T47D (cell line): ENCODE measurements around the gene UBE2E1.

ENCODE experiments used
- DNase-seq, 2 experiments: peaks; one replicate each; pipeline versions ENCODE4 v3.0.0 to v3.0.0-alpha.2; 2011 to 2012; ENCODE audit warnings: low read depth in 1 of 2, low spot score in 1 of 2
- JUND ChIP-seq: IDR thresholded peaks from 2 replicates; pipeline ENCODE4 v1.6.1; 2012; ENCODE audit warnings: low read depth
- in situ Hi-C: cut with HindIII; loops from 2 replicates; pipeline ENCODE4 v1.10.0; 2016; ENCODE audit warnings: low sequenced_read_pairs, low pct_unique_long_range_greater_than_20kb

The UBE2E1 gene

GRCh38 chr3:23816721-23817120 lies 11.0 kb downstream of the UBE2E1 start:
- no peak for DNase-seq
- TF ChIP-seq JUND: no peak
- in situ Hi-C loops: no loop called here

GRCh38 chr3:23817508-23818223 lies 11.9 kb downstream of the UBE2E1 start:
- TF ChIP-seq JUND: no peak
- DNase-seq: no peak
- in situ Hi-C loops: no loop called here

DNA sequence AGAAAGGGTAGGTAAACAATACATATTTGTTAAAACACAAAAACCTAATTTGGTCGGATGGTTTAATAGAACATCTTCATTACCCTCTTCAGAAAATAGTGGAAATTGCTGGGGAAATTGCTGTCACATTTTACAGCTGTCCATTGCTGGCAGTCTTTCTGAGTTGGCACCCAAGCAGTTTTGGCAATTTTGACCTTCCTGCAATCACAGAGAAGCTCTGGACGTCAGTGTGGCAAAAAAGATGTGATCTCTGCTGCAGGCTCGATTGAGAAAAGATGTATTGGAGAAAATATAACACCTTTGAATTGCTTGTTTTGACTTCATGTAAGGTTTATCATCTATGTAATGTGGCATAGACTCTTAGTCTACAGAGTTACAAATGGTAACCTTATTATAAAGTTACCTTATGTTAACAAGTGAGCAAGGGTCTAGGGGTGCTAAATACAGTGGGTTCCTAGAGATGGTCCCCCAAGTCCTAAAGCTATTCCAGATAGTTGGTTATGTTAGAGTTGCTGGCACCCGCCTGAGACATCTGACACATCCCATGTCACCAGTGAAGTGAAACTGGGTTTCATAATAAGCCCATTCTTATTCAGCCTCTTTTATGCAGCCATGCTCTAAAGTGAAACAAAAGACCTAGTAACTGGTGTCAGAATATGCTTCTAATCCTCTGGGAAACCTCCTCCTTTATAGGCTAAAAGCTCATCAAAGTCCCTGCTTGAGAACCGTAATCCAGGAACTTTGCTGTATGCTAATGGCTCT lies 14.0 kb downstream of the UBE2E1 start:
- no peak for TF ChIP-seq JUND
- no peak for DNase-seq
- in situ Hi-C loops: no loop called here

GRCh38 chr3:23820888-23821287 lies 15.1 kb downstream of the UBE2E1 start:
- in situ Hi-C loops: no loop called here
- no peak for DNase-seq
- no peak for TF ChIP-seq JUND

DNA sequence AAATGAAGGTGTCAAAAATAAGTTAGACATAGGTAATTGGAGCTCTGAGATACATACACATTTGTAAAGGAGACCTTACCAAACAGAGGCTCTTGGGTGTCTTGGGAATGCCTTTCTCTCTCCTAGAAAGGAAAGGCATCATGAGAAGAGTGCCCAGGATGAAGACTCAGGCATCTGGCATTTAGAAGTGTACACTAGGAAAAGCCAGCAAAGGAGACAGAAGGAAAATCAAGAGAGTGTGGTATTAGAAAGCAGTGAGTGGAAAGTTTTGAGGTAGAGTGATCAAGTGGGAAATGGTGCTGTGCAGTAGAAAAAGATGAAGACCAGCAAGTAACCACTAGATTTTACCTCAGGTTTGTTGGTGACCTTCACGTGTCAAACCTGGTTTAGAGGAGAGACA lies 16.1 kb downstream of the UBE2E1 start:
- in situ Hi-C loops: no loop called here
- no peak for TF ChIP-seq JUND
- DNase-seq: no peak

DNA sequence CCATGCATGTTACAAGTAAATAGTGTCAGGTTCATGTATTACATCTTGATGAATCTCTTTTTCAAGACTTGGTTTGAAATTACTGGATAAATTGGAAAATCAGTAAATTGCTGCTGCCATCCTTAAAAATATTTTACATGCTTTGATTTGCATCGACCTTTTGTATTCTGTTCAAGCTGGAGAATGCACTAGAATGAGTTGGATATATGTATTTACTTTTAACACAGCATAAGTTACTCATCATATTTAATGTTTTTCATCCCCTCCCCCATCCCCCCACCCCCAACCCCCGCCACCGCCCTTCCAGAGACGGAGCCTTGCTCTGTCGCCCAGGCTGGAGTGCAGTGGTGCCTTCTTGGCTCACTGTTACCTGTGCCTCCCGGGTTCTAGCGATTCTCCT lies 16.8 kb downstream of the UBE2E1 start:
- in situ Hi-C loops: no loop called here

DNA sequence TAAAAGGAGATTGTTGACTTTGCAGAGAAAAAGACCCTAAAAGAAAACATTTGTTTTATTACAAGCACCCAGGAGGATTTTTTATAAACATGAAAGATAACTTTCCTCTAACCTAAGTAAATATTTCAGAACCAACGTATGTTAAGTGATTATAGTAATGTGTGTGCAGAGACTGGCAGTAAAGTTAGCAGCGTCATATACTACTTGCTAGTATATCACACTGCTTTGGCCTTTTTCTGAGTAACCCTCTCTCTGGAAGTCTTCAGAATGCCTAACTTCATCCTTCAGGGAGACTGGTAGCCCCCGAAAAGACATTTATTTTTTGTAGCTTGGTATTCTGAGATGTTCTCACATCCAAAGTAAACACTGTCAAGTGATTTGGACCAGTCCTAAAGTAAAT lies 17.9 kb downstream of the UBE2E1 start:
- DNase-seq: no peak
- in situ Hi-C loops: no loop called here
- no peak for TF ChIP-seq JUND

More for the DNA sequence above, 16.8 kb downstream of the UBE2E1 start:
- DNase-seq: no peak
- no peak for TF ChIP-seq JUND

- no peak for DNase-seq
- no peak for TF ChIP-seq JUND
- in situ Hi-C loops: no loop called here
These were observed 19.1 kb downstream of the UBE2E1 start for GRCh38 chr3:23824699-23825444.

DNA sequence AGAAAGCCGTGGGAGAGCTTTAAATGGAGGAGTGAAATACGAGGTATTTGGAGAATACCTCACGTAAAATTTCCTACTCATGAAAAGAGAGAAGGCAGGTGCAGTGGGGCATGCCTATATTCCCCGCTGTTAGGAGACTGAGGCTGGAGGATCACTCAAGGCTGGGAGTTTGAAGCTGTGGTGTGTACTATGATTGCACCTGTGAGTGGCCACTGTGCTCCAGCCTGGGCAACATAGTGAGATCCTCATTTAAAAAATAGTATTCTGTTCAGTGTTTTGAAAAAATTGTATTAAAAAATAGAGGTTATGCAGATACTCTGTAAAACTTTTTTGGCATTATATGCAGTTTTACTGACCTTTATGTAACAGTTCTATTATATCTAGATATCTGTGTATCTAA lies 20.0 kb downstream of the UBE2E1 start:
- DNase-seq: no peak
- in situ Hi-C loops: no loop called here
- no peak for TF ChIP-seq JUND

DNA sequence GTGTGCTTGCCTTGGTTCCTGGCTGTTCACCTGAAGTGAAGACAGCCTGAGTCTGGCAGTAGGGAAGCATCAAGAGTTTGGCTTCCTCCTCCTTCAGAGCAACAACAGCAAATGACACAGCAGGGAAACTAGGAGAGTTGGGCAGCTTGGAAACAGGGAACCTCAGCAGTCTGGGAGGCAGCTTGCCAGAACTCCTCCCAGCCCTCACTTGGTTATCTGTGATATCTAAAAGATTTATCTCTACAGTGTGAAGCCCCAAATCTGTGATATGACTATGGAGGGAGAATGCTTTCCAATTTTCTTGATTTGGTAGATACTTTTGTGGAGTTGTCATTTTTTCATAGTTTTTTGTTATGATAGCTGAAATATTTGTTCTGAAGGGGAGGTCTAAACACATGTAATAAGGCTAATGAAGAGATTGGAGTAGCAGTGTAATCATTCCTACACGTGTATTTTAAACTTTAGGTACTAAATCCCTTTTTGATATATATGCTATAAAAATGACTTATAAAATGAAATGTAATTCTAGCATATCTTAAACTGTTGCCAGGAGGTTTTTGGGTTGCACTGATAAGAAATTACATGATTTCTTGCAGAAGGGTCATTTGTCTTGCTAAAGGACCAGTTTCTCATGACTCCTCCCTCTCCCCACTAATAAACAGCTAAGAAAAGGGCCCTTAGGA lies 20.8 kb downstream of the UBE2E1 start:
- no peak for DNase-seq
- no peak for TF ChIP-seq JUND
- in situ Hi-C loops: no loop called here

- in situ Hi-C loops: no loop called here
- no peak for DNase-seq
- TF ChIP-seq JUND: no peak
These were observed 23.6 kb downstream of the UBE2E1 start for GRCh38 chr3:23829242-23829934.
